Measurements from ENCODE around the gene TTC27.

- TF ChIP-seq YY1 (IDR thresholded peaks at IDR 0.05; ENCODE audit: insufficient read depth, insufficient read length) (no peak), SUZ12 (IDR thresholded peaks at IDR 0.05; ENCODE audit: extremely low read depth, insufficient read depth, insufficient read length) (no peak), ZNF274 (IDR thresholded peaks at IDR 0.05; ENCODE audit: low read depth, low read length) (no peak)
Measured at GRCh38 chr2:32721376-32721775, 93.5 kb downstream of the TTC27 start.

Measured in NT2/D1 (cell line).